NCI-H2227 (cell line): ENCODE measurements around the gene NLN.
"Not testable (repeated sequence)": the region's sequence is repeated elsewhere in the genome, so short reads cannot be mapped to it uniquely, and the experiment has no call there.

Experiments
- DNase-seq: peaks from one replicate; lab custom pipeline; 2025; ENCODE audit not compliant: unreplicated experiment; lab: John Stamatoyannopoulos, UW

The NLN gene

GRCh38 chr5:65769539-65769938 lies 47.5 kb downstream of the NLN start:
- DNase-seq = no peak

GRCh38 chr5:65771266-65771665 lies 49.3 kb downstream of the NLN start:
- DNase-seq = no peak

- DNase-seq = not testable (repeated sequence)
Measured at GRCh38 chr5:65772963-65773362, 51.0 kb downstream of the NLN start.

- DNase-seq = no peak
Measured at GRCh38 chr5:65774346-65774745, 52.3 kb downstream of the NLN start.

GRCh38 chr5:65775476-65775875 lies 53.5 kb downstream of the NLN start:
- DNase-seq = no peak

- no peak for DNase-seq
Measured at GRCh38 chr5:65776441-65777141, 54.6 kb downstream of the NLN start.

GRCh38 chr5:65778126-65778525 lies 56.1 kb downstream of the NLN start:
- DNase-seq = no peak

GRCh38 chr5:65779643-65780042 lies 57.6 kb downstream of the NLN start:
- no peak for DNase-seq

- DNase-seq = not testable (repeated sequence)
Measured at GRCh38 chr5:65788296-65788695, 66.3 kb downstream of the NLN start.

- no peak for DNase-seq
Measured at GRCh38 chr5:65790371-65791163, 68.6 kb downstream of the NLN start.

GRCh38 chr5:65791712-65792673 lies 70.0 kb downstream of the NLN start:
- no peak for DNase-seq

GRCh38 chr5:65796269-65796668 lies 74.3 kb downstream of the NLN start:
- DNase-seq = no peak

GRCh38 chr5:65796751-65797316 lies 74.8 kb downstream of the NLN start:
- DNase-seq = no peak

- DNase-seq = no peak
Measured at GRCh38 chr5:65797481-65797880, 75.5 kb downstream of the NLN start.

- DNase-seq = no peak
Measured at GRCh38 chr5:65799857-65800256, 77.9 kb downstream of the NLN start.

GRCh38 chr5:65800775-65801174 lies 78.8 kb downstream of the NLN start:
- DNase-seq = no peak

- DNase-seq = no peak
Measured at GRCh38 chr5:65801352-65801783, 79.4 kb downstream of the NLN start.

GRCh38 chr5:65802080-65802479 lies 80.1 kb downstream of the NLN start:
- DNase-seq = no peak

- no peak for DNase-seq
Measured at GRCh38 chr5:65802820-65803219, 80.8 kb downstream of the NLN start.

GRCh38 chr5:65803699-65804391 lies 81.8 kb downstream of the NLN start:
- DNase-seq = no peak
